ENCODE measurements around the gene MTM1.
A peak's percentile ranks its signal among the peaks of the same experiment; 100 is the strongest.

The MTM1 gene

DNA sequence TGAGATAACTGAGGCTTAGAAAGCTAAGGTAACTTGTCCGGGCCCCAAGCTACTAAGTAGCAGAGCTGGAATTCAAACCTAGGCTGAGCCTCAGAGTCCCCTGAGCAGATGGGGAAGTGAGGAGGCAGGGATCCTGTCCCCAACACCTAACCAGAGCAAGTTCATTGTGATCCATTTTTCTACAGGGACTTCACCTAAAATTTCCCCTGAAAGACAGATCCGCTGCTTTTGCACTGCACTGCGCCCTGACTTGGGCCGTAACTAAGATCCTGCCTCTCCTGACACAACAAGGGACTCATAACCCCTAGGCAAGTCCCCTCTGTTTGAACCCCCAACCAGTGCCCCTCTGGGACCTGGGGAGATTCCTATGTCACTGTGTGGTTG lies 25.6 kb upstream of the MTM1 start:
- in situ Hi-C loops (cut with HindIII; ENCODE audit: low pct_unique_long_range_greater_than_20kb, low sequenced_read_pairs), result no loop called here
- no peak for TF ChIP-seq JUND (IDR thresholded peaks at IDR 0.05; ENCODE audit: low read depth)
- DNase-seq (ENCODE audit: low read depth in 1 of 2, low spot score in 1 of 2), result no peak

DNA sequence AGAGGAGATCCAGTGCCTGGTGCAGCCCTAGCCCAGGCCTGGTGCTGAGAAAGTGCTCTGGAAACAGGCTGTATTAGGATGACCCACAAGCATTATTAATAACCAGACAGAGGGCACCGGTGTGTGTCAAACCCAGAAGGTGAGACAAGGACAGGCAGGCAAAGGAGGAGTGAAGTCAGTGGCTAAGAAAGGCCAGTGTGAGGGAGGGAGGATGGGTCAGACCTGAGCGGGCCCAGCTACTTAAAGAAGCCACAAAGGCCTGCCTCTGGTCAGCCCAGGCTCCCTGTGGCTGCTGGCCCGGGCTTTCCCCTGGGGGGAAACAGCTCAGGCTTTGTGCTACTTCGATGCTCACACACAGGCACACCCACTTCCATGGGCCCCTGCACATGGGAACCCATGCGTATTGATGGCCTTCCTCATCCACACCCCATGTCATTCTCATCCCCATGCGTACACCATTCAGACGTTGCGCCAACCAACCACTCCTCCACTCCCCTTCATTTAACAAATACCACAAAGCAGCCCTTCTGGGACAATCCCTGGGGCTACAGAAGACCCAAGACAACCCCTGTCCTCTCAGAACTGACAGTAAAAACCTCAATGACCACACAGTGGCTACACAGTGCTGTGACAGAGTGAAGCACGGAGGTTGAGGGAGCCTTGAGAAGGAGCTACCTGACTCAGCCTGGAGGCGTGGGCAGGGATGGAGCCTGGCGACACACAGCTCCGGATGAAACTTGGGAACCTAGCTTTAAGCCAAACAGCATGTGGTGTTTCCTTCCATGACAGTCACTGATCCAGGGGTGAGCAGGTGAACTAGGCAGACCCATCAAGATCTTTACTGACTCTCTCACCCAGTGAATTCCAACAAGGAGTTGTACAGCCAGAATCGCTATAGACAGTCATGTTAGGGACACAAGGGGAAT lies 24.9 kb upstream of the MTM1 start:
- in situ Hi-C loops (cut with HindIII; ENCODE audit: low pct_unique_long_range_greater_than_20kb, low sequenced_read_pairs), result no loop called here

DNA sequence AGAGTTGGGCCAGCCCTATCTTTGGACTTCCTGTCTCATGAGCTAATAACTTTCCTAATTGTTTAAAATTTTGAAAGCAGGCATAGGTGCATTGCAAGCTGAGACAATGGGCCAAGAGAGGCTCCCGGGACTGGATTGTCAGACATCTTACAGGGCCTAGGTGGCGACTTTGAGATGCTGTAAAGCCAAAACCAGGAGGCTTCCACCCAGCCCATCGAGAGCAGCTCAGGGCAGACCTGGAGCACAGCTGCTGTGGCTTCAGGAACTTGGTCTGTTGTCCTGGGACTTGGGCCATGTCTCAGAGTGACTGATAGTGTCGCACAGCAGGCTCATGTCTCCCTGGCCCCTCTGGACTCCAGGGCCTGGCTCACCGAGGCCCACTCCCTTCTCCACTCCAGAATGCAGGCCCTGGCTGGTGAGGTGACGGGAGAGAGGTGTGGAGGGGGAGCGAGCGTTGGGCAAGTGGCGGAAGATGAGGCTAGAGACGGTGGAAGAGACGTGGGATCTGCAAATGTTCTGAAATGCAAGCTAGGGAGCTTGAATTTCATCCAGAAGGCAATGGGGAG lies 24.1 kb upstream of the MTM1 start:
- no peak for TF ChIP-seq JUND (IDR thresholded peaks at IDR 0.05; ENCODE audit: low read depth)
- peak; percentile 9 to 48 for DNase-seq (ENCODE audit: low read depth in 1 of 2, low spot score in 1 of 2)
- in situ Hi-C loops (cut with HindIII; ENCODE audit: low pct_unique_long_range_greater_than_20kb, low sequenced_read_pairs), result no loop called here

More for the DNA sequence above, 24.9 kb upstream of the MTM1 start:
- TF ChIP-seq JUND (IDR thresholded peaks at IDR 0.05; ENCODE audit: low read depth), result no peak
- no peak for DNase-seq (ENCODE audit: low read depth in 1 of 2, low spot score in 1 of 2)

DNA sequence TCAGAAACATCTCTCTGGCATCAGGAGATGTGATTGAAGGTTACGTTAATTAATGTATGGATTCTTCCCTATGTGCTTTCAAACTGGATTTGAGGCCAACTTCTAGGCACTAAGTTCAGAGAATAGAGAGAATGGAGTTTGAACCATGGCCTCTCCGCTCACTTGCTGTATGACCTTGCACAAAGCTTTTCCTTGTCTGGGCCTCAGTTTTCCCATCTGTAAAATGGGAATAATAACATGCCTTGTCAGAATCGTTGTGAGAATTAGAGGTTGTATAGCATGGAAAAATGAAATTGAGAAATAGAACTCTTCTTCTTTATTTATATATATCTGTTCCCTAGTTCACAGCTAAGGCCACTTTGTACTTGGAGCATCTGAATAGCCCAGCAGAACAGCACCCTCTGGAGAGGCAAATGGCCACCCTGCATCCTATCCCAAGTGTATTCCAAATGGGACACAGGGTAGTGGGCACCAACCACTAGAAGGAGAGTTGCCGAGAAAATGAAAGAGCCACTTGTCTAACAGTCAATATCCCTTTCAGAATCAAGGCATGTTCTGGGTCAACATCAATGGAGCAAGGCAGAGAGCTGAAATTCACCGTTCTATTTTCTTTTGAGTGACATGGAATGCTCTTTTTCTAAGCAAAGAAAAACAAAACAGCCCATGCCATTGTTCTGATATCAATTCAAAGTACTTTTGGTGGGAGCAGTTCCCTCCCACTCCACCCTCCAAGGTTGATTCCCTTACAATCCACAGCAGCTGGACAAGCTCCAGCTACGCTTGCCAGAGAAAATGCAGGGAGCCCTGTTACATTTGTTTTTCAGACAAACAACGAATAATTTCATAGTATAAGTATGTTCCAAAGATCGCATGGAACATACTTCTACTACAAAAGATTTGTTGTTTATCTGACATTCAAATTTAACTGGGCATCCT lies 23.3 kb upstream of the MTM1 start:
- no peak for DNase-seq (ENCODE audit: low read depth in 1 of 2, low spot score in 1 of 2)
- in situ Hi-C loops (cut with HindIII; ENCODE audit: low pct_unique_long_range_greater_than_20kb, low sequenced_read_pairs), result no loop called here
- TF ChIP-seq JUND (IDR thresholded peaks at IDR 0.05; ENCODE audit: low read depth), result no peak

DNA sequence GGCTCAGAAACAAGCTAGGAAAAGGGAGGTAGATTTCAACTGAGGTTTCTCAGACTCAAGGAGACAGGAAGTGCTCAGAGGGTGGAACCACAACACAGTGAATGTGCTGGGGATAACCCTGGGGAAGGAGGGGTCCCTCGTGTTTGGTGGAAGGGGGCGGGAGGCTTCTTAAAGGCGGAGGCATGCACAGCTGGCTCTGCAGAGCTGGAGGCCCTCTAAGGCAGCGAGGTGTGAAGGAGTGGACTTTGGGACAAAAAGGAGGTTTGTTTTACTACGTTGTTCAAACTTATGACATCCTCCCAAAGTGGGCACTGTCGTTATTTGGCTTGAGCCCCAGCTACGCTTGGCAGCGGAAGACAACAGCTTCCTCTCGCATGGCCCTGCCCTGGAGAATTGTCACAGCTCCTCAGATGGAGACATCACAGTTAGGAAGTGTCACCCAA lies 21.7 kb upstream of the MTM1 start:
- DNase-seq (ENCODE audit: low read depth in 1 of 2, low spot score in 1 of 2), result no peak
- TF ChIP-seq JUND (IDR thresholded peaks at IDR 0.05; ENCODE audit: low read depth), result no peak
- in situ Hi-C loops (cut with HindIII; ENCODE audit: low pct_unique_long_range_greater_than_20kb, low sequenced_read_pairs), result no loop called here

DNA sequence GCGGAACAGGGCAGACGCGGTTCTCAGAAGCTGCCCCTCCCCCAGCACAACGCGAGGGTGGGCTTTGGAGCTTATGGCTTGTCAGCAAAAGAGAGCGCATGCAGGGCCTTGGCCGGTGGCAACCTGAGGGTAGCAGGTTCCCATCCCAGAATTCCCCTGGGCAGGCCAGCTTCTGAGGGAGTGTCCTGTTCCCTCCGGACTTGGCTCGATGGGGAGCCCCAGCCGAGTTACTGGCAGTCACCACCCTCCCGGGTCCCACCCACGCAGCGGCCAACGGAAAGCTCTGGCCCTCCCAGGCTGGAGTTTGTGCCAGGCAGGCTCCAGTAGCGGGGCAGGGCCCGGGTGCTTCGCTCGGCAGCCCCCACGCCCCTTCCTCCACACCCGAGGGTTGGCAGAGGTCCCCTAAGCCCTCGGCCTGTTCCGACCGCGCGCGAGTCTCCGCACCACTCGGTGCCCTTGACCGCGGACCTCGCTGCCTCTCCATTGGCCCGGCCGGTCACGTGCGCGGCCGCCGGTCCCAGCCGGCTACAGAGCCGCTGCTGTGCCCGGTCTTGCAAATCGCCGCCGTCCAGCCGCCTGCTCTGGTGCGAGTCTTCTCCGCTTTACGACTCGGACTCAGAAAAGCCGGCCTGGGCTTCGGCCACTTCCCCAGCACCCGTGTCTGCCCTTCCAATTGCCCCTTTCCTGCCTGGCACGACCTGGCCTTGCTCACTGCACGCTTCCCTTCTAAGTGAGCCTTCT lies 20.9 kb upstream of the MTM1 start:
- TF ChIP-seq JUND (IDR thresholded peaks at IDR 0.05; ENCODE audit: low read depth), result no peak
- in situ Hi-C loops (cut with HindIII; ENCODE audit: low pct_unique_long_range_greater_than_20kb, low sequenced_read_pairs), result no loop called here
- DNase-seq (ENCODE audit: low read depth in 1 of 2, low spot score in 1 of 2), result no peak

DNA sequence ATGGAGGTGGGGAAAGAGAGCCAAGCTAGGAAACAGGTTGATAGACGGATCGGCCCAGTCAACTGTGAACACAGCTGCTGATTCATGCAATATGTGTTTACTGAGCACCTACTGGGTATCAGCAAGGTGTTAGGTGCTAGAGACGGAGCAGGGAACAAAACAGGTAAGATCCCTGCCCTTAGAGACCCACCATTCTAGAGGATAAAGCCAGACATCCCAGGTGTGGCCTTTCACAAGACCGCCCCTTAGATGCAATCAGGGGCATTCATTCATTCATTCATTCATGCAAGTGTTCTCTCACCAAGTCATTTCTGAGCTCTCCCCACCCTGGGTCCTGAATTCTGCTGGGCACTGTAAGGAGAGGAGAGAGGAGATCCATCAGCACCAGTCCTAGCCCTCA lies 20.2 kb upstream of the MTM1 start:
- no peak for TF ChIP-seq JUND (IDR thresholded peaks at IDR 0.05; ENCODE audit: low read depth)
- in situ Hi-C loops (cut with HindIII; ENCODE audit: low pct_unique_long_range_greater_than_20kb, low sequenced_read_pairs), result no loop called here
- DNase-seq (ENCODE audit: low read depth in 1 of 2, low spot score in 1 of 2), result no peak

DNA sequence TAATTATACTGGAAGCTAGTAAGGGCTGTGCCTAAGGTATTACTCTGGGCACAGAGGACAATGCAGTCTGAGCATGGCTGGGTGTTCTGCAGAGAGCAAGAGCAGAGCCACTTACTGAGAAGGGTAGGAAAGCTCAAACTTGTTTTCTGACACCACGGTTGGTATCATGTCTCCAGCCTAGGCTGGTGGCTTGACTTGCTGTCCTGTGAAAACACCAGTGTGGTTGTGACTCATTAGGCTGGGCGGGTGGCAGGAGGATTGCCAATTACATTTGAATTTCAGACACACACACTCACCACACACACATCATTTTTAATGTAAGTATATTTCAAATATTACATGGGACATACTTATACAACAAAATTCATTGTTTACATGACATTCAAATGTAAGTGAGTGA lies 19.7 kb upstream of the MTM1 start:
- in situ Hi-C loops (cut with HindIII; ENCODE audit: low pct_unique_long_range_greater_than_20kb, low sequenced_read_pairs), result no loop called here

DNA sequence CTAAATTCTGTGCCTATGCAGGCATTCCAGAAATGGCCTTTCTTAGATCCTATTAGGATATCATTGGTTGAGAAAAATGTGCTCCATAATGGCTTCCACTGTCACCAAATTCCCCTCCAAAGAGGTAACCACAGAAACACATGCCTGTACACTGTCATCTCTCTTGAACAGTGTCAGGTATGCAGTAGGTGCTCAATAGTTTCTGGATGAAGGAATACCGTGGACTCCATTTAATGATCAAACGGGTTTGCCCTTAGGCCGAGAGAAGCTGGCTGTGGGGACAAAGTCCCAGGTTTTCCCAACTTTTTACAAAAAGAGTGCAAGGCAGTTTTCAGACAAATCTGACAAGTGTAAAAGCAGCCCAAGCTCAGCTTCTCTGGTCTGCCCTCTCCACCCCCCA lies 16.5 kb upstream of the MTM1 start:
- no peak for TF ChIP-seq JUND (IDR thresholded peaks at IDR 0.05; ENCODE audit: low read depth)

More for the DNA sequence above, 19.7 kb upstream of the MTM1 start:
- no peak for TF ChIP-seq JUND (IDR thresholded peaks at IDR 0.05; ENCODE audit: low read depth)
- no peak for DNase-seq (ENCODE audit: low read depth in 1 of 2, low spot score in 1 of 2)

DNA sequence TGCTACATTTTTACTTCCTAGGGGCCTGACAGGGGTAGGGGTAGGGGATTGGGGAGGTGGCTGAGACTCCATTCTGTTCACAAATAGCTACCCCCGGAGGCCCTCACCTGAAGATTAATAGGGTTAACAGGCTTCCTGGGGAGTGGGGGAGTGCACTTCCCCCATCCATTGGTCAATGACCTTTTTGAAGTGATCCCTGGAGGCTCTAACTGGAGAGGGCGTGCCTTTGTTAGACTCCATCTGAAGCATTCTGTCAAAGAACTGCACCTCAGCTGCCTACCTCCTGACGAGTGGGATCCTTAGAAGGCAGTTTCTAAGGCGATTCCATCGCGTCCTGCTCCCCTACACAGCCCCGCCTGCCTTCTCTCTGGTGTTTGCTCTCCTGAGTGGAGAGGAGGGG lies 10.0 kb upstream of the MTM1 start:
- no peak for DNase-seq (ENCODE audit: low read depth in 1 of 2, low spot score in 1 of 2)
- TF ChIP-seq JUND (IDR thresholded peaks at IDR 0.05; ENCODE audit: low read depth), result no peak
- in situ Hi-C loops (cut with HindIII; ENCODE audit: low pct_unique_long_range_greater_than_20kb, low sequenced_read_pairs), result no loop called here

More for the DNA sequence above, 16.5 kb upstream of the MTM1 start:
- DNase-seq (ENCODE audit: low read depth in 1 of 2, low spot score in 1 of 2), result no peak
- in situ Hi-C loops (cut with HindIII; ENCODE audit: low pct_unique_long_range_greater_than_20kb, low sequenced_read_pairs), result no loop called here

DNA sequence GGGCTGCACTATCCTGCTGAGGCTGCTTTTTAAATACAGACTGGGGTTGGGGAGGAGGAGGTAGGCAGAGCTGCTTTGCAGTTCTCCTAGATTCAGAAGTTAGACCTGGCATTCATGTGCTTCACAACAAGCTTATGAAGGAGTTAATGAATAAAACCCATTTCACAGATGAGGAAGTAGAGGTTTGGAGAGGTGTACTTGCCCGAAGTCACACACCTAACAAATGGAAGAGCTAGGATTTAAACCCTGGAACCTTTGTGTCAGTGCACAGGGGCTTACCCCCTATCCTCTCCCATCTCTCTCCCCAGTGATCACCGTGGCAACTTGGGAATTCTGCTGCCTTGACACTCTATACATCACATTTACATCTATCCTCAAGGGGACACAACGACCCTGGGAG lies 3.6 kb upstream of the MTM1 start:
- DNase-seq (ENCODE audit: low read depth in 1 of 2, low spot score in 1 of 2), result no peak
- in situ Hi-C loops (cut with HindIII; ENCODE audit: low pct_unique_long_range_greater_than_20kb, low sequenced_read_pairs), result no loop called here
- TF ChIP-seq JUND (IDR thresholded peaks at IDR 0.05; ENCODE audit: low read depth), result no peak

DNA sequence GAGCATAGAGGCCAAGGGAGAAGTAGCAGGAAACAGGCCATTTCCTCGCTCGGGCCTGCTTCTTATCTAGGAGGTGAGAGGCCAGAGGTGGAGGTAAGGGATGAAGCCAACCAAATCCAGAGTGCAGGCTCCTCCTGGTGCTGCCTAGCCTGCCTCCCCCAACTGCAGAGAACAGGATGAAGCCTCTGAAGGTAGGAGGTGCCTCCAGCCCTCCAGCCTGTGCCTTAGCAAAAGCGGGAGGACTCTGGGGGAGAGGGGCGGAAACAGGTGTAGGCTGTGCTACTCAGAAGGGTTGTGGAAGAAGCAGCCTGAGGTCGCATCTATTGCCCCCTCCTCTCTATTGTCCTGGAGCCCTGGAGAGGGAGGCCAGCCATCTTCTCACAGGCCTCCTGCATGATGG lies 2.9 kb upstream of the MTM1 start:
- DNase-seq (ENCODE audit: low read depth in 1 of 2, low spot score in 1 of 2), result no peak
- in situ Hi-C loops (cut with HindIII; ENCODE audit: low pct_unique_long_range_greater_than_20kb, low sequenced_read_pairs), result no loop called here
- TF ChIP-seq JUND (IDR thresholded peaks at IDR 0.05; ENCODE audit: low read depth), result no peak
